ENCODE data around the gene MAST4.

Gene MAST4

GRCh38 chr5:66891184-66891925 is 295.2 kb downstream of the MAST4 start (continued):
- TF ChIP-seq ZNF280D (tag by site-specific recombination; IDR thresholded peaks at IDR 0.05) (no peak), SALL2 (tag by site-specific recombination; IDR thresholded peaks at IDR 0.05; ENCODE audit: borderline replicate concordance) (no peak), ZNF571 (tag by site-specific recombination; IDR thresholded peaks at IDR 0.05) (no peak), ZNF843 (tag by site-specific recombination; IDR thresholded peaks at IDR 0.05) (no peak), ZFP3 (tag by site-specific recombination; IDR thresholded peaks at IDR 0.05; ENCODE audit: low read depth) (no peak), SCRT2 (tag by site-specific recombination; IDR thresholded peaks at IDR 0.05) (0 out of 2 replicates have a peak, but pooled peaks have one; percentile 10), ZSCAN23 (tag by site-specific recombination; IDR thresholded peaks at IDR 0.05) (no peak)

GRCh38 chr5:66892716-66893115 is 296.5 kb downstream of the MAST4 start:
- ChIA-PET POLR2A (no interaction called here), CTCF (interaction anchor here (0.5 to 0.8 kb wide), 2 partner anchors 73 to 650 kb away, joined by 3 to 4 read pairs; no protein-coding TSS in a partner anchor)
- Histone ChIP-seq H3K36me3 (ENCODE audit: control insufficient read depth in 2 of 2, insufficient read depth in 1 of 2, low read length in 2 of 2) (no peaks in the 10 kb centered on the region), H3K27ac (ENCODE audit: extremely low read depth, low read depth, low read length) (no peak overlapping the region), H3K9me3 (ENCODE audit: control insufficient read depth, insufficient read depth, low read depth, low read length) (no peaks in the 10 kb centered on the region), H3K4me3 (ENCODE audit: low read depth, low read length) (no peak overlapping the region), H3K4me1 (ENCODE audit: control insufficient read depth, insufficient read depth, low read length) (no peaks in the 10 kb centered on the region; the same call in 1 of the 2 replicates)
- TF ChIP-seq ZNF660 (tag by site-specific recombination; IDR thresholded peaks at IDR 0.05) (no peak), ZBTB8A (tag by site-specific recombination; IDR thresholded peaks at IDR 0.05) (no peak), ZNF114 (tag by site-specific recombination; IDR thresholded peaks at IDR 0.05) (no peak), ZSCAN16 (tag by site-specific recombination; IDR thresholded peaks at IDR 0.05) (no peak), ZSCAN4 (tag by site-specific recombination; IDR thresholded peaks at IDR 0.05) (no peak), ZBTB20 (tag by site-specific recombination; IDR thresholded peaks at IDR 0.05) (no peak)

- ChIA-PET POLR2A (no interaction called here), CTCF (interaction anchor here (0.5 to 0.7 kb wide), 2 partner anchors 95 to 492 kb away, joined by 3 read pairs; no protein-coding TSS in a partner anchor)
- no peaks in the 10 kb centered on the region for H3K9me3 ChIP-seq (ENCODE audit: control insufficient read depth, insufficient read depth, low read depth, low read length)
- H3K4me1 ChIP-seq (ENCODE audit: control insufficient read depth, insufficient read depth, low read length), result no peaks in the 10 kb centered on the region; the same call in 1 of the 2 replicates
- no peak overlapping the region for H3K27ac ChIP-seq (ENCODE audit: extremely low read depth, low read depth, low read length)
- no peak for TF ChIP-seq ZBTB17 (tag by site-specific recombination; IDR thresholded peaks at IDR 0.05)
- no peak for TF ChIP-seq ZNF645 (tag by site-specific recombination; IDR thresholded peaks at IDR 0.05)
- no peak for TF ChIP-seq FEZF1 (tag by site-specific recombination; IDR thresholded peaks at IDR 0.05)
- TF ChIP-seq, protein P1, sequence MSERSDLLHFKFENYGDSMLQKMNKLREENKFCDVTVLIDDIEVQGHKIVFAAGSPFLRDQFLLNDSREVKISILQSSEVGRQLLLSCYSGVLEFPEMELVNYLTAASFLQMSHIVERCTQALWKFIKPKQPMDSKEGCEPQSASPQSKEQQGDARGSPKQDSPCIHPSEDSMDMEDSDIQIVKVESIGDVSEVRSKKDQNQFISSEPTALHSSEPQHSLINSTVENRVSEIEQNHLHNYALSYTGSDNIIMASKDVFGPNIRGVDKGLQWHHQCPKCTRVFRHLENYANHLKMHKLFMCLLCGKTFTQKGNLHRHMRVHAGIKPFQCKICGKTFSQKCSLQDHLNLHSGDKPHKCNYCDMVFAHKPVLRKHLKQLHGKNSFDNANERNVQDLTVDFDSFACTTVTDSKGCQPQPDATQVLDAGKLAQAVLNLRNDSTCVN (tag by site-specific recombination; optimal IDR thresholded peaks at IDR 0.05), result no peak
- TF ChIP-seq ZSCAN4 (tag by site-specific recombination; IDR thresholded peaks at IDR 0.05), result no peak
- peak; percentile 78; the same call in 1 of the 2 replicates for TF ChIP-seq SCRT2 (tag by site-specific recombination; IDR thresholded peaks at IDR 0.05)
- TF ChIP-seq, protein P2, sequence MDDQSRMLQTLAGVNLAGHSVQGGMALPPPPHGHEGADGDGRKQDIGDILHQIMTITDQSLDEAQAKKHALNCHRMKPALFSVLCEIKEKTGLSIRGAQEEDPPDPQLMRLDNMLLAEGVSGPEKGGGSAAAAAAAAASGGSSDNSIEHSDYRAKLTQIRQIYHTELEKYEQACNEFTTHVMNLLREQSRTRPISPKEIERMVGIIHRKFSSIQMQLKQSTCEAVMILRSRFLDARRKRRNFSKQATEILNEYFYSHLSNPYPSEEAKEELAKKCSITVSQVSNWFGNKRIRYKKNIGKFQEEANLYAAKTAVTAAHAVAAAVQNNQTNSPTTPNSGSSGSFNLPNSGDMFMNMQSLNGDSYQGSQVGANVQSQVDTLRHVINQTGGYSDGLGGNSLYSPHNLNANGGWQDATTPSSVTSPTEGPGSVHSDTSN (CRISPR knock-in tag; IDR thresholded peaks at IDR 0.05), result no peak
- no peak for TF ChIP-seq ZNF692 (tag by site-specific recombination; IDR thresholded peaks at IDR 0.05)
- no peak for TF ChIP-seq KLF8 (tag by site-specific recombination; IDR thresholded peaks at IDR 0.05)
- no peak overlapping the region for H3K4me3 ChIP-seq (ENCODE audit: low read depth, low read length)
- H3K36me3 ChIP-seq (ENCODE audit: control insufficient read depth in 2 of 2, insufficient read depth in 1 of 2, low read length in 2 of 2), result no peaks in the 10 kb centered on the region
Observed at GRCh38 chr5:66894480-66895240, 298.5 kb downstream of the MAST4 start.
